Caco-2 (cell line): ENCODE measurements around the gene MAP3K21. TPM values are rescaled to one million over a fixed set of nuclear protein-coding genes. Genes with fewer than 3 reads are reported as not detected.

Experiments used
- BruUV-seq: library from RNA; stranded (reverse); fragments of 400-500 nt; replicated peaks from 2 replicates; lab custom pipeline; 2021; lab: Mats Ljungman, UMichigan
- CTCF ChIA-PET: fragments of 300-600 bp; sonication (Branson Sonifier 250); formaldehyde crosslinking; loops from one replicate; lab custom pipeline; 2022; ENCODE audit warnings: antibody characterized with exemption; lab: Charles Lee
- POLR2A ChIA-PET: fragments of 300-600 bp; sonication (Branson Sonifier 250); formaldehyde crosslinking; loops from one replicate; lab custom pipeline; 2022; ENCODE audit warnings: antibody characterized with exemption; lab: Charles Lee
- DNase-seq, 2 experiments: peaks; one replicate each; pipeline versions ENCODE4 v3.0.0 to v3.0.0-alpha.2; 2020 to 2022
- H3K27me3 ChIP-seq: replicated peaks from 2 replicates; pipeline ENCODE4 v1.6.0; 2011; ENCODE audit warnings: low read length; ENCODE audit not compliant: control insufficient read depth, insufficient read depth
- H3K36me3 ChIP-seq: 2 replicates; pipeline ENCODE4 v1.5.1; 2011; ENCODE audit warnings: low read length; ENCODE audit not compliant: control insufficient read depth, insufficient read depth
- H3K4me1 ChIP-seq: fragments of 250-450 bp; sonication (Bioruptor Pico); 2 replicates; pipeline ENCODE4 v1.5.1; 2020; ENCODE audit warnings: mild to moderate bottlenecking
- H3K4me3 ChIP-seq: 2 replicates; pipeline ENCODE4 v1.5.1; 2011; ENCODE audit warnings: low read depth, mild to moderate bottlenecking, control low read depth, low read length
- H3K9me3 ChIP-seq: fragments of 250-450 bp; sonication (Bioruptor Pico); 2 replicates; pipeline ENCODE4 v1.5.1; 2020; ENCODE audit warnings: mild to moderate bottlenecking, moderate library complexity
- H3K27ac Mint-ChIP-seq: one replicate; pipeline ENCODE4 v1.8.0; 2022; ENCODE audit warnings: mixed read lengths; ENCODE audit not compliant: unreplicated experiment
- H3K27me3 Mint-ChIP-seq: one replicate; pipeline ENCODE4 v1.8.0; 2022; ENCODE audit warnings: mixed read lengths; ENCODE audit not compliant: insufficient read depth, unreplicated experiment
- H3K36me3 Mint-ChIP-seq: one replicate; pipeline ENCODE4 v1.8.0; 2022; ENCODE audit warnings: mild to moderate bottlenecking, mixed read lengths; ENCODE audit not compliant: insufficient read depth, unreplicated experiment
- H3K4me1 Mint-ChIP-seq: one replicate; pipeline ENCODE4 v1.8.0; 2022; ENCODE audit warnings: low read depth, mixed read lengths; ENCODE audit not compliant: unreplicated experiment
- H3K4me3 Mint-ChIP-seq: one replicate; pipeline ENCODE4 v1.8.0; 2022; ENCODE audit warnings: mild to moderate bottlenecking, moderate library complexity, mixed read lengths; ENCODE audit not compliant: unreplicated experiment
- H3K9me3 Mint-ChIP-seq: one replicate; pipeline ENCODE4 v1.8.0; 2022; ENCODE audit warnings: mixed read lengths; ENCODE audit not compliant: unreplicated experiment
- CTCF ChIP-seq, 2 experiments: fragments of 200-600 bp in 1 of 2; IDR thresholded peaks; 1 replicate in 1 of 2; 2 replicates in 1 of 2; pipeline versions ENCODE4 v1.5.1 to v1.8.0; 2011 to 2022; ENCODE audit warnings: antibody characterized with exemption in 1 of 2, control low read depth in 1 of 2, inconsistent platforms in 1 of 2, low read depth in 1 of 2, low read length in 1 of 2, mild to moderate bottlenecking in 1 of 2, moderate library complexity in 1 of 2; ENCODE audit not compliant: insufficient read depth in 1 of 2, severe bottlenecking in 1 of 2, unreplicated experiment in 1 of 2
- intact Hi-C: fragments of 100-400 bp; cut with micrococcal nuclease; formaldehyde crosslinking; loops from one replicate; pipeline ENCODE4 v1.10.0; 2022; ENCODE audit not compliant: unreplicated experiment
- total RNA-seq: library from RNA; stranded (reverse); gene quantifications from 2 replicates; pipeline ENCODE4 v1.2.3, GENCODE V29; 2022

MAP3K21 gene
- total RNA-seq, 1 experiment from 2014 or later, result 10.4 TPM

DNA sequence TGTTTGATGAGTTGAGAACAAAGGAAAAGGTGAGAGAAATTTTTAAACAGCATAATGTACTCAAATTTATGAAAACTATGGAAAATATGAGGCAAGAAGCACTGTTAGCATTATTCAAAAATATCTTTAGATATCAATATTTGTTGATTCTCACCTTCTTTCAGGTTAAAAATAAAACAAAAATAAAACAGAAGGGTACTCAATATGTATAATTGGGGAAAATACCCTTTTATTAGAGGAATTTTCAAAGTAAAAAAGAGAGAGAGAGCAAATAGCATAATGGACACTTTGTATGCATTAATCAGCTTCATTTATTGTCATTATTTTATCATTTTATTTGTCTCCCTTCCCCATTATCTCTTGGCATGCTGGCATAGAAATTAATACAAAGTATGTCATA is 27.5 kb downstream of the MAP3K21 start:
- H3K27ac Mint-ChIP-seq, result no peak overlapping the region
- H3K4me3 Mint-ChIP-seq, result no peak overlapping the region
- Histone ChIP-seq H3K4me3 (no peak overlapping the region), H3K27me3 (no peaks in the 10 kb centered on the region), H3K9me3 (no peaks in the 10 kb centered on the region), H3K4me1 (peaks cover 11% of the 10 kb centered on the region), H3K36me3 (no peaks in the 10 kb centered on the region)
- CTCF ChIA-PET, result no interaction called here
- no peak for DNase-seq
- no peaks in the 10 kb centered on the region for H3K27me3 Mint-ChIP-seq
- no TSS peak for BruUV-seq
- intact Hi-C loops, result no loop called here
- no peaks in the 10 kb centered on the region for H3K36me3 Mint-ChIP-seq
- POLR2A ChIA-PET, result no interaction called here
- H3K9me3 Mint-ChIP-seq, result no peaks in the 10 kb centered on the region
- peaks cover 13% of the 10 kb centered on the region for H3K4me1 Mint-ChIP-seq
- no peak for TF ChIP-seq CTCF (IDR thresholded peaks at IDR 0.05; ENCODE audit: insufficient read depth in 1 of 2, low read depth in 1 of 2, low read length in 1 of 2, severe bottlenecking in 1 of 2, unreplicated experiment in 1 of 2)

DNA sequence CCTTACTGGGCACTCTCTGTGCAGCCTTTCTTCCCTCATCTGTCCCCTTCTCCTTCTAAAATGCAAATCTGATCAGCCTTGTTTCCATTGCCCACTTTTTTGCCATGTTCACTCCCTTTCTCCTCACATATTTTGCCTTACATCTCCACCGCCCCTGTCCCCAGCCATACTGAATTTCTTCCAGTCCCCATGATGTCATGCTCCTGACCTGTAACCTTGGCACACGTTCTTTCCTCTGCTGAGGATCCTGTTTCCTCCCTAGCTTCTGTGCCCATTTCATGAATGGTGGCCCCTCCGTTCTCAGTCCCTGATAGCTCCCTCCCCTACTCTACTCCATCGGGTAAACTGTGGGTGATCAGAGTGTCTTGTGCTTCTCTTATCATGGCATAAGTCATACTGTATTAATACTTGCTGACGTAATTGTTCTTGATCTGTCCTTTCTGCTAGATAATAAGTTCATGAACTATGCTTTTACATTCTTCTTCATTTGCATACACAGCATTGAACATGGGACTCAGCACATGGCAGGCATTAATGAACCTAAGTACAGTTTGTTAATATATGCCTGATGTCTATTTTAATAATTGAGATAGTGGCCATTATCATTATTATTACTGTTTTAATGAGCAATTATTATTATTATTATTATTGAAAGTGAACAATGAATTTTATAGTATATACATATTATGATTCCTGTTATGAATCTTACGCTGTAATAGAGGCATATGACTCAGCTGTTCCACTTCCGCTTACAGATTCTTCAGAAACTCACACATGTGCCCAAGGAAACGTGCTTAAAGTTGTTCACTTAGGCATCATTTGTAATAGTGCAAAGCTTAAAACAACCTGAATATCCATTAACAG is 28.5 kb downstream of the MAP3K21 start:
- no peak overlapping the region for H3K4me3 Mint-ChIP-seq
- H3K9me3 Mint-ChIP-seq, result no peaks in the 10 kb centered on the region
- TF ChIP-seq CTCF (IDR thresholded peaks at IDR 0.05; ENCODE audit: insufficient read depth in 1 of 2, low read depth in 1 of 2, low read length in 1 of 2, severe bottlenecking in 1 of 2, unreplicated experiment in 1 of 2), result no peak
- BruUV-seq, result no TSS peak
- H3K9me3 ChIP-seq, result no peaks in the 10 kb centered on the region
- H3K4me3 ChIP-seq, result no peak overlapping the region
- H3K36me3 Mint-ChIP-seq, result no peaks in the 10 kb centered on the region
- no peak for DNase-seq
- peaks cover 11% of the 10 kb centered on the region for H3K4me1 ChIP-seq
- peaks cover 20% of the 10 kb centered on the region for H3K4me1 Mint-ChIP-seq
- intact Hi-C loops, result no loop called here
- POLR2A ChIA-PET, result no interaction called here
- CTCF ChIA-PET, result no interaction called here
- H3K36me3 ChIP-seq, result no peaks in the 10 kb centered on the region
- no peaks in the 10 kb centered on the region for H3K27me3 Mint-ChIP-seq
- H3K27ac Mint-ChIP-seq, result no peak overlapping the region
- no peaks in the 10 kb centered on the region for H3K27me3 ChIP-seq

GRCh38 chr1:233356705-233356987 is 29.1 kb downstream of the MAP3K21 start:
- Mint-ChIP-seq H3K4me1 (peaks cover 20% of the 10 kb centered on the region), H3K4me3 (no peak overlapping the region), H3K27ac (no peak overlapping the region), H3K27me3 (no peaks in the 10 kb centered on the region), H3K36me3 (no peaks in the 10 kb centered on the region), H3K9me3 (no peaks in the 10 kb centered on the region)
- H3K9me3 ChIP-seq, result no peaks in the 10 kb centered on the region
- intact Hi-C loops, result no loop called here
- no peak for TF ChIP-seq CTCF (IDR thresholded peaks at IDR 0.05; ENCODE audit: insufficient read depth in 1 of 2, low read depth in 1 of 2, low read length in 1 of 2, severe bottlenecking in 1 of 2, unreplicated experiment in 1 of 2)
- ChIA-PET CTCF (no interaction called here), POLR2A (no interaction called here)
- H3K27me3 ChIP-seq, result no peaks in the 10 kb centered on the region
- no peak overlapping the region for H3K4me3 ChIP-seq
- H3K4me1 ChIP-seq, result peaks cover 11% of the 10 kb centered on the region
- no peaks in the 10 kb centered on the region; the same call in 1 of the 2 replicates for H3K36me3 ChIP-seq
- no peak for DNase-seq
- no TSS peak for BruUV-seq
